SU-DHL-6 (cell line): Measurements from ENCODE around the gene TOX2.

Experiments
- EZH2phosphoT487 ChIP-seq: fragments of 200-600 bp; sonication (generic), shearing (Covaris generic); conservative IDR thresholded peaks from 2 replicates; pipeline ENCODE4 v1.6.1; 2018; ENCODE audit warnings: mild to moderate bottlenecking, antibody characterized with exemption, low read length, moderate library complexity, mixed read lengths
- TF ChIP-seq, protein P1 (sequence below): fragments of 200-600 bp; sonication (generic); IDR thresholded peaks from one replicate; pipeline ENCODE4 v1.5.1; 2017; ENCODE audit warnings: antibody characterized with exemption, mild to moderate bottlenecking, low read length, moderate library complexity; ENCODE audit not compliant: insufficient read depth, poor library complexity, severe bottlenecking

DNA sequence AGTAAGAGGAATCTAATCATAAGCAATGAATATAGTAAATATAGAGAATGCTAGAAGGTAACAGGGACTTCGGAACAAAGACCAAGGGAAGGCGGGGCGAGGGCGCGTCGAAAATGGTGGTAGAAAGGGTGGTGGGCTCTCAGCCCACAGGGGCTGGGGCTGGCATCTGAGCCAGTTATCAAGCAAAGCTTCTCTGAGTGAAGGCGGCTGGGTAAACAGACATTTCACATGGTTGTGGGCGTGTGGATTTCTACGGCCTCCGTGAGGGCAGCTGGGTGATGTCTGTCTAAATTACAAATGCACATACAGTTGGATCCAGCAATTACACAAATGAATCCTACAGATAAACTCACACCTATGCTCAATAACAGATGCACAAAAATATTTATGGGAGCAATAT is 56.6 kb downstream of the TOX2 start:
- TF ChIP-seq, protein P1, sequence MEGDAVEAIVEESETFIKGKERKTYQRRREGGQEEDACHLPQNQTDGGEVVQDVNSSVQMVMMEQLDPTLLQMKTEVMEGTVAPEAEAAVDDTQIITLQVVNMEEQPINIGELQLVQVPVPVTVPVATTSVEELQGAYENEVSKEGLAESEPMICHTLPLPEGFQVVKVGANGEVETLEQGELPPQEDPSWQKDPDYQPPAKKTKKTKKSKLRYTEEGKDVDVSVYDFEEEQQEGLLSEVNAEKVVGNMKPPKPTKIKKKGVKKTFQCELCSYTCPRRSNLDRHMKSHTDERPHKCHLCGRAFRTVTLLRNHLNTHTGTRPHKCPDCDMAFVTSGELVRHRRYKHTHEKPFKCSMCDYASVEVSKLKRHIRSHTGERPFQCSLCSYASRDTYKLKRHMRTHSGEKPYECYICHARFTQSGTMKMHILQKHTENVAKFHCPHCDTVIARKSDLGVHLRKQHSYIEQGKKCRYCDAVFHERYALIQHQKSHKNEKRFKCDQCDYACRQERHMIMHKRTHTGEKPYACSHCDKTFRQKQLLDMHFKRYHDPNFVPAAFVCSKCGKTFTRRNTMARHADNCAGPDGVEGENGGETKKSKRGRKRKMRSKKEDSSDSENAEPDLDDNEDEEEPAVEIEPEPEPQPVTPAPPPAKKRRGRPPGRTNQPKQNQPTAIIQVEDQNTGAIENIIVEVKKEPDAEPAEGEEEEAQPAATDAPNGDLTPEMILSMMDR = no peak
- TF ChIP-seq EZH2phosphoT487 = no peak
